GM21390 (cell line): ENCODE measurements around the gene MBIP.

Source experiments
- ATAC-seq: cut with Tn5 transposase; IDR thresholded peaks from one replicate; pipeline ENCODE4 v1.9.1; 2021; ENCODE audit not compliant: unreplicated experiment

MBIP gene

DNA sequence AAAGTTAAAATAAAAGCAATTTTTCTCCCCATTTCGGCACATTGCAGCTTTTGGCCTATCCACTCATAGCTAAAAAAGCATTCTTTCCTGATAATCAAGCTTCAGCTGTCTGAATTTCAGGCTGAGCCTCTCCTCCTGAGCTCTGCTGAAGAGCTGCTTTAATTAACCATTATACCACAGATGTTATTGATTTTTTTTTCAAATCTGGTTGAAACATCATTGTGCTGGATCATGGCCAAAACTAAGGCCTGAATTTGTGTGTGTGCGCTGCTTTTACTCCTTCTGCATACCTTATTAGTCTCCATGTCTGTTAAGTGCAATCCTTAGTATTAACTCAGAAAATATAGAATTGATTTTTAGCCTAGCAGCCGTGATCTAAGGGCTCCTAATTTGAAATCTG, 52.3 kb downstream of the MBIP start:
- no peak for ATAC-seq

DNA sequence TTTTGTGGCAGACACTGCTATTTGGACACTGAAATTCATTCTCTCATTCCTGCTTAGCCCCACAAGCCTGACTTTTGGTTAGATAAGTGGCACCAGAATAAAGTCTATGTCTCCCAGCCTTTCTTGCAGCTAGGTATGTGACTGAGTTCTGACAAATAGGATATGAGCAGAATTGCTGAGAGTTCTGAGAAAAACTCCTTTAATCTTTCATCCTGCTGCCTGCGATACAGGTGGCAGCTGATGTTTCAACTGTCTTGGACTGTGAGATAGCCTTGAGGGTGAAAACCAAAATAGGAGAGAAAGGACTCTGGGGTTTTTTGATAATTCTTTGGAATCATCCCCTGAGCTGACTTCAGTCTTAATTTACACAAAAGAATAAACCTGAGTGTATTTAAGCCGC, 55.8 kb downstream of the MBIP start:
- ATAC-seq: no peak

DNA sequence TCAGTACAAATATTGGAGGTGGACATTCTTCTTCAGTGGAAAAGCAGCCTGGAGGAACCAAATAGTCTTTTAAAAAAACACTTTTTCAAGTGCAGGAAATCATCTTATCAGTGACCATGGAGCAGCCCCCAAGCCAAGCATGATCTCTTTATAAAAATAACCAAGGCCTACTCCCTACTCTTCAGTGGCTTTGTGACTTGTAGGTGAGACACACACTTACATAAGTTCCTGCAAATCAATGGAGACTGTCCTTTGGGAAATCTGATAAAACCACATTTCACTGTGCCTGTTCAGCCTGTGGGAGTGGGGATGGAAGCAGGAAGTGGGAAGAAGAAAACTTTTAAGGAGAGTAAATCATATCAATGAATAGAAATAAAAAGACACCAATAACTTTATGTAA, 56.3 kb downstream of the MBIP start:
- no peak for ATAC-seq

DNA sequence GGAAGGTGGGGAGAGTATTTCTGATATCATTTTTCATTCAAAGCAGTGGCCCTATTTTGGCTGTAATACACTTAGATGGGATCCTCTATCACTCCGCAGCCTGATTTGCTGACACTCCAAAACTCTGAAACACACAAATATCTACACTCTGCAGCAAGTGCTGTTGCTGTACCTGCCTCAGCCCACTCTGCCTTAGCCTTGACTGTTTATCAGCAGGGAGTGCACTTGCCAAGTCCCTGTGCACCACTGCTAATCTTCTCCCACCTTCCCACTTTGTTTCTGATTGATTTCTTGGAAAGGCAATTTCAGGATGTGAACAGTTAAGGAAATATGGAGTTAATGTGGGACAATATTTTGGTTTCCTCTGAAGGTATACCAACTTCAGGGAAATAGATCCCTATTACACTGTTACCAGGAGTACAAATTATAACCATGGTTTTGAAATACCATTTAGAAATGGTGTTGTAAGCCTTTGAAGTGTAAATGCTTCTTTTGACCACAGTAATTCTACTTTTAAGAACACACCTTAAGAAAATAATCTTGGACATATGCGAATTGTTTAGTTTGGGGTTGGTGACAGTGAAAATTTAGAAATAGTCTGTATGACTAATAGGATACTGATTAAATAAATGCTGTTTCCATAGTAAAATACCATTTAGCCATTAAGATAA, 59.3 kb downstream of the MBIP start:
- no peak for ATAC-seq

DNA sequence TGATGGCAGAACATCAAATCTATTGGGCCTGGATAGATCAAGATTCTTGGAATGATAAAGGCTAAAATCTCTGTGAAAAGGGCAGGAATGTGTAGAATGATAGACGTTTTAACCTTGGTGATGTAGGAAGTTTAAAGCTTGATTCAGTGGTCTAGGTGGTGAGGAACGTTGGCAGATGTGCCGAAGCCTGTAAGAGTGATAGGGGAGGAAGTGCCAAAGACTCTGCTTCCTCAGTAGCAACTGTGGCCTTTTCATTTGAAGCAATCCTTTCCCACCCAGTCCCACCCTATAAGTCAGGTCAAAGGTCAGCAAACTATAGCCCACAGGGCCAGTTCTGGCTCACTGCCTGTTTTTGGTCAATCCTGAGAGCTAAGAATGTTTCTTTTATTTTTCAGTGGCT, 62.2 kb downstream of the MBIP start:
- ATAC-seq: no peak

DNA sequence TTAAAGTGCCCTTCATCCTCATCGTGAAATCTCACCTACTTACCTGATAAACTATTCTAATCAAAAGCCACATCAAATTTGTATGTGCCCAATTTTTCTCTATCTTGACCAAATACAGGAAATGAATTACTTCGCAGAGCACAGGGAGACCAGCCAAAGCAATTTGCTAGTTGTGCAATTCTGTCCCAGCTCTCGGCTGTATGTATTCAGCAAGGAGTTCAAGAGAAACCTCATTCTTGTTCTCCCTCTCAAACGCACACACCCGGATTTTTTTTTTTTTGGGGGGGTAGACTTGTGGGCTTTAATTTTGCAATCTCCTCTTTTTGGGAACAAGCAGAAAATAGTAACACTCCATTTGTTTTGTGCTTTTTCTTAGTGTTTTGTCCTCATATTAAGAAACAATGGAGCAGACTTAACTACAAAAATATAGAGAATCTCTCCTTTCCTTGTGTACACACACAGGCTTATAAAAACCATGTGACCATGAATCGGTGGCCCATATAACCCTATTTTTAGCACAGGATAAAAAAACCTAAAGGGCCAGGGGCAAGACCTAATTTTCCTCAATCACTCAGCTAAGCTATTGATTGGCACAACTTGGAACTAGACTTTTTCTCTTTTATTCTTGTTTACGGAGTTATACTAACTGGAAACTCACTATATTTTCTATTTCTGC, 64.2 kb downstream of the MBIP start:
- no peak for ATAC-seq

DNA sequence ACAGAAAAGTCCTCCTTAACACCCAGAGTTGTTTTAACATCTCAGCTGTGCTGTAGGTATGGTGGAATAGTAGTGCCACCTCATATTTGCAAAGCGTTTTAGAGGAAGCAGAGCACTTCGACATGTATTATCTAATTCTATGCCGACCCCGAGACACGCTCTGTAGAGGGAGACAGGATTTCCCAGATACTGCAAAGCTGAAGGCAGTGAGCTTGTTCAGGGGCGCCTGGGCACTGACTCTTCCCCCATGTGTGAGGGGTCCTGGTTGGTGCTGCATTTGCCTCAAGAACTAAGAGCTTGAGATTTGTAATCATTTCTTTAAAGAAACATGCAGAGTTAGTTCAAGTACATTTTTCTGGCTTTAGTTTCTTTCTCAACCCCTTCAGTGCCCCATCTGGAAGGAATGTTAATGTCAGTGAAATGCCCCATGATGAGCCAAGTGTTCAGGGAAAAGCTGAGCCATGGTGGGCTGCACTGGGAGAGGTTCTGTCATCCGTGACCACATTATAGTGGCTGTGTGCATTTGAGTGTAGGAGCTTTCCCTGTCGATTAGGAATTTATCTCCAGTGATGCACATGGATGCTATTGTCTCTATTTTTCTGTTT, 66.3 kb downstream of the MBIP start:
- ATAC-seq: no peak
